ENCODE measurements around the gene RHBDL1. TPM values are rescaled to one million over a fixed set of nuclear protein-coding genes. Genes with fewer than 3 reads are reported as not detected.

RHBDL1 gene
- total and polyA plus RNA-seq, 9 of the 15 experiments (the other 6 are each of a cell fraction or from before 2014, with no cell fraction given) = 0.03 to 5.6 (median 1.3) TPM; not detected in 1

- in situ Hi-C loops (cut with MboI) = loop anchor here (10.0 kb wide), 1 partner anchor 280 kb away; the partner anchor contains the start of gene NME4
- CTCF ChIA-PET (ENCODE audit: low intra/inter-chr PET ratio) = no interaction called here
- TF ChIP-seq ZBTB17 (CRISPR knock-in tag; IDR thresholded peaks at IDR 0.05) = peak; percentile 11; the same call in 1 of the 2 replicates
- TF ChIP-seq PKNOX1 (IDR thresholded peaks at IDR 0.05) = no peak
- TF ChIP-seq THRA (IDR thresholded peaks at IDR 0.05) = no peak
- peak; percentile 89 for TF ChIP-seq ESRRA (IDR thresholded peaks at IDR 0.05; ENCODE audit: borderline replicate concordance, low read depth)
- no peak for TF ChIP-seq ERF (CRISPR knock-in tag; IDR thresholded peaks at IDR 0.05)
- TF ChIP-seq ELF1 (tag; IDR thresholded peaks at IDR 0.05) = no peak
- TF ChIP-seq CREB1 (IDR thresholded peaks at IDR 0.05) = no peak
- no peak for TF ChIP-seq CREB1 (CRISPR knock-in tag; IDR thresholded peaks at IDR 0.05)
- no peak for TF ChIP-seq MAFK (IDR thresholded peaks at IDR 0.05; ENCODE audit: low read length)
- TF ChIP-seq MEF2D (tag; conservative IDR thresholded peaks at IDR 0.05; ENCODE audit: low read depth) = no peak
- TF ChIP-seq BRD4 (IDR thresholded peaks at IDR 0.05) = no peak
- TF ChIP-seq DLX4 (CRISPR knock-in tag; IDR thresholded peaks at IDR 0.05) = no peak
- no peak for TF ChIP-seq ZBTB7A (IDR thresholded peaks at IDR 0.05; ENCODE audit: borderline replicate concordance, control insufficient read depth, low read depth, low read length)
- TF ChIP-seq PCBP1 (IDR thresholded peaks at IDR 0.05; ENCODE audit: low read depth, low read length, poor library complexity, severe bottlenecking) = no peak
- peak; percentile 11 for TF ChIP-seq POLR2G (IDR thresholded peaks at IDR 0.05; ENCODE audit: low read depth, low read length)
- no peak for TF ChIP-seq TFAP4 (CRISPR knock-in tag; IDR thresholded peaks at IDR 0.05; ENCODE audit: borderline replicate concordance)
- peak; percentile 32; the same call in 1 of the 2 replicates for TF ChIP-seq HNRNPL (IDR thresholded peaks at IDR 0.05; ENCODE audit: low read depth, low read length)
- TF ChIP-seq NR3C1 (CRISPR knock-in tag; IDR thresholded peaks at IDR 0.05) = no peak
- TF ChIP-seq CBFA2T2 (conservative IDR thresholded peaks at IDR 0.05) = no peak
These were observed 1.1 kb upstream of the RHBDL1 start for GRCh38 chr16:674214-674881.

More at GRCh38 chr16:674214-674881, 1.1 kb upstream of the RHBDL1 start:
- Histone ChIP-seq H3K9ac (ENCODE audit: insufficient read depth in 1 of 2, low read depth in 2 of 2, low read length in 2 of 2) (peak overlapping the region; percentile 32 to 93; a peak in 3 of 4 replicates), H4K20me1 (replicated peaks; ENCODE audit: control insufficient read depth, insufficient read depth, low read length) (0 out of 2 replicates have a peak, but pooled peaks cover 4% of the 10 kb centered on the region), H3K4me3 (no peak overlapping the region; the same call in 1 of the 2 replicates), H3K27me3 (ENCODE audit: control insufficient read depth in 2 of 2, insufficient read depth in 2 of 2, low read length in 2 of 2) (no peaks in the 10 kb centered on the region), H3K9me3 (replicated peaks; ENCODE audit: control insufficient read depth, insufficient read depth, low read depth, low read length) (no peaks in the 10 kb centered on the region), H3K27ac (ENCODE audit: extremely low read depth, low read depth, low read length) (peak overlapping the region; percentile 72; the same call in 2 of the 3 replicates), H2AFZ (ENCODE audit: low read depth, low read length) (no peak overlapping the region), H3K36me3 (ENCODE audit: control insufficient read depth, insufficient read depth, low read length) (peaks cover 59% of the 10 kb centered on the region), H3K4me2 (ENCODE audit: insufficient read depth, low read length) (peak overlapping the region; percentile 79), H3K9me1 (ENCODE audit: control insufficient read depth, insufficient read depth, low read length) (no peaks in the 10 kb centered on the region), H3K79me2 (ENCODE audit: control insufficient read depth, insufficient read depth, low read length) (peaks cover 14% of the 10 kb centered on the region), H3K4me1 (replicated peaks in 1 of 2; ENCODE audit: control insufficient read depth in 2 of 2, insufficient read depth in 2 of 2, low read length in 2 of 2) (peaks cover 23 to 98% of the 10 kb centered on the region in 2 experiments)
- 63% methylated on average over 16 of the region's 22 CpGs for WGBS (ENCODE audit: insufficient coverage, low coverage, missing lambda C conversion rate)
- POLR2A ChIA-PET = interaction anchor here (0.5 to 1.7 kb wide), 4 partner anchors 8 to 304 kb away, joined by 3 to 6 read pairs (median 4); partner anchors contain the start of genes JMJD8 and MRPL28
- no TSS peak for BruUV-seq (replicated peaks)
- FAIRE-seq (peak; percentile 52), ATAC-seq (peak; percentile 7; the same call in 2 of the 3 replicates), DNase-seq (ENCODE audit: extremely low read depth in 1 of 4, low spot score in 3 of 4) (peak in 2 of 4 experiments; percentile 17 to 47)
- intact Hi-C loops (cut with micrococcal nuclease) = no loop called here

All from K562 (cell line).